ENCODE data around the gene TSEN15. TPM values are rescaled to one million over a fixed set of nuclear protein-coding genes. Genes with fewer than 3 reads are reported as not detected.

The TSEN15 gene
- total RNA-seq, 2 experiments from 2014 or later: 11.2 to 12.2 TPM

GRCh38 chr1:184065559-184065958, 14.0 kb downstream of the TSEN15 start:
- intact Hi-C loops (cut with DNase I, micrococcal nuclease): no loop called here
- Mint-ChIP-seq H3K27ac (no peak overlapping the region), H3K27me3 (no peaks in the 10 kb centered on the region), H3K9me3 (no peaks in the 10 kb centered on the region), H3K36me3 (ENCODE audit: low read depth) (peaks cover 47% of the 10 kb centered on the region), H3K4me3 (no peak overlapping the region), H3K4me1 (ENCODE audit: low read depth) (peaks cover 23% of the 10 kb centered on the region)
- no peaks in the 10 kb centered on the region for H3K9me3 ChIP-seq (ENCODE audit: control insufficient read depth in 1 of 2, insufficient read depth in 1 of 2, low read length in 2 of 2)
- no peak overlapping the region for H3K4me3 ChIP-seq (ENCODE audit: low read length)
- no peaks in the 10 kb centered on the region for H3K4me1 ChIP-seq (ENCODE audit: insufficient read depth, low read length)
- no peaks in the 10 kb centered on the region for H3K36me3 ChIP-seq (ENCODE audit: insufficient read depth, low read length)
- TF ChIP-seq CTCF (IDR thresholded peaks at IDR 0.05): no peak
- no peak overlapping the region for H3K27ac ChIP-seq (ENCODE audit: low read depth in 1 of 2, low read length in 2 of 2)
- ATAC-seq (ENCODE audit: poor library complexity): no peak
- no peak for DNase-seq
- ChIA-PET POLR2A (no interaction called here), CTCF (interaction anchor here (1.0 kb wide), 1 partner anchor 14 kb away, joined by 3 read pairs; the partner anchor contains the start of gene TSEN15)
- H3K27me3 ChIP-seq (ENCODE audit: control insufficient read depth in 1 of 2, insufficient read depth in 2 of 2, low read length in 2 of 2): no peaks in the 10 kb centered on the region

GRCh38 chr1:184068354-184068753, 16.8 kb downstream of the TSEN15 start:
- CTCF ChIA-PET: interaction anchor here (1.1 kb wide), 1 partner anchor 10 kb away, joined by 4 read pairs; no protein-coding TSS in a partner anchor
- Histone ChIP-seq H3K4me3 (ENCODE audit: low read length) (no peak overlapping the region), H3K27me3 (ENCODE audit: control insufficient read depth in 1 of 2, insufficient read depth in 2 of 2, low read length in 2 of 2) (no peaks in the 10 kb centered on the region), H3K4me1 (ENCODE audit: insufficient read depth, low read length) (no peaks in the 10 kb centered on the region), H3K36me3 (ENCODE audit: insufficient read depth, low read length) (peaks cover 7% of the 10 kb centered on the region), H3K27ac (ENCODE audit: low read depth in 1 of 2, low read length in 2 of 2) (no peak overlapping the region), H3K9me3 (ENCODE audit: control insufficient read depth in 1 of 2, insufficient read depth in 1 of 2, low read length in 2 of 2) (no peaks in the 10 kb centered on the region)
- intact Hi-C loops (cut with DNase I, micrococcal nuclease): no loop called here
- DNase-seq (no peak), ATAC-seq (ENCODE audit: poor library complexity) (no peak)
- no peak overlapping the region for H3K27ac Mint-ChIP-seq
- H3K9me3 Mint-ChIP-seq: no peaks in the 10 kb centered on the region
- no peak overlapping the region for H3K4me3 Mint-ChIP-seq
- peaks cover 10% of the 10 kb centered on the region for H3K4me1 Mint-ChIP-seq (ENCODE audit: low read depth)
- POLR2A ChIA-PET: no interaction called here
- peaks cover 48% of the 10 kb centered on the region for H3K36me3 Mint-ChIP-seq (ENCODE audit: low read depth)
- no peak for TF ChIP-seq CTCF (IDR thresholded peaks at IDR 0.05)
- no peaks in the 10 kb centered on the region for H3K27me3 Mint-ChIP-seq

- Mint-ChIP-seq H3K4me1 (ENCODE audit: low read depth) (peaks cover 4% of the 10 kb centered on the region), H3K27me3 (no peaks in the 10 kb centered on the region), H3K4me3 (no peak overlapping the region), H3K27ac (no peak overlapping the region), H3K36me3 (ENCODE audit: low read depth) (peaks cover 41% of the 10 kb centered on the region), H3K9me3 (no peaks in the 10 kb centered on the region)
- no peak for ATAC-seq (ENCODE audit: poor library complexity)
- ChIA-PET POLR2A (no interaction called here), CTCF (interaction anchor here (1.1 kb wide), 1 partner anchor 8 kb away, joined by 4 read pairs; no protein-coding TSS in a partner anchor)
- Histone ChIP-seq H3K9me3 (ENCODE audit: control insufficient read depth in 1 of 2, insufficient read depth in 1 of 2, low read length in 2 of 2) (no peaks in the 10 kb centered on the region), H3K36me3 (ENCODE audit: insufficient read depth, low read length) (peaks cover 7% of the 10 kb centered on the region), H3K27me3 (ENCODE audit: control insufficient read depth in 1 of 2, insufficient read depth in 2 of 2, low read length in 2 of 2) (no peaks in the 10 kb centered on the region), H3K4me3 (ENCODE audit: low read length) (no peak overlapping the region), H3K4me1 (ENCODE audit: insufficient read depth, low read length) (no peaks in the 10 kb centered on the region), H3K27ac (ENCODE audit: low read depth in 1 of 2, low read length in 2 of 2) (no peak overlapping the region)
- DNase-seq: no peak
- intact Hi-C loops (cut with DNase I, micrococcal nuclease): loop anchor here (10.0 kb wide), 2 partner anchors 595 to 625 kb away; no protein-coding TSS in a partner anchor
- no peak for TF ChIP-seq CTCF (IDR thresholded peaks at IDR 0.05)
Measured at GRCh38 chr1:184069675-184070074, 18.1 kb downstream of the TSEN15 start.

All from CD4-positive, alpha-beta T cell (primary cell).